Lower lobe of right lung (tissue), 2 donors: ENCODE data around the gene BMAL1. TPM values are rescaled to one million over a fixed set of nuclear protein-coding genes. Genes with fewer than 3 reads are reported as not detected.

ENCODE experiments used
- ATAC-seq, 2 donors: fragments of 200-7000 bp; cut with Tn5 transposase; one replicate each; pipeline ENCODE4 v1.9.1; 2020 to 2022; ENCODE audit warnings: mild to moderate bottlenecking in 2 of 2, moderate library complexity in 2 of 2
- DNase-seq: peaks from one replicate; pipeline ENCODE4 v3.0.0-alpha.2; 2020
- H3K27ac ChIP-seq: fragments of 200-600 bp; one replicate; pipeline ENCODE4 v1.8.0; 2022
- H3K27me3 ChIP-seq: fragments of 200-600 bp; one replicate; pipeline ENCODE4 v1.8.0; 2022; ENCODE audit warnings: low read depth
- H3K36me3 ChIP-seq: fragments of 200-600 bp; one replicate; pipeline ENCODE4 v1.8.0; 2022; ENCODE audit warnings: mild to moderate bottlenecking
- H3K4me1 ChIP-seq: fragments of 200-600 bp; one replicate; pipeline ENCODE4 v1.8.0; 2022
- H3K4me3 ChIP-seq: fragments of 200-600 bp; one replicate; pipeline ENCODE4 v1.8.0; 2022; ENCODE audit warnings: mild to moderate bottlenecking
- H3K9me3 ChIP-seq: fragments of 200-600 bp; one replicate; pipeline ENCODE4 v1.8.0; 2022
- intact Hi-C: fragments of 100-400 bp; cut with DNase I; formaldehyde crosslinking; loops from one replicate; pipeline ENCODE4 v1.11.0; 2022
- total RNA-seq: library from RNA; stranded (reverse); fragmentation: NEBNext Ultra II Directional; extraction: Animal tissue kit (Norgen Biotek cat#: 25700); gene quantifications from one replicate; pipeline ENCODE4 v1.2.1, GENCODE V29; 2021
- TF ChIP-seq, protein P1 (sequence below): fragments of 200-600 bp; IDR thresholded peaks from one replicate; pipeline ENCODE4 v1.8.0; 2022; ENCODE audit warnings: antibody characterized with exemption, mild to moderate bottlenecking
- donor health status: DM: no; HTN: yes; CAD: no; lungs with severe emphysema.

BMAL1 gene
- total RNA-seq, 1 donor from 2014 or later: 25.2 TPM

DNA sequence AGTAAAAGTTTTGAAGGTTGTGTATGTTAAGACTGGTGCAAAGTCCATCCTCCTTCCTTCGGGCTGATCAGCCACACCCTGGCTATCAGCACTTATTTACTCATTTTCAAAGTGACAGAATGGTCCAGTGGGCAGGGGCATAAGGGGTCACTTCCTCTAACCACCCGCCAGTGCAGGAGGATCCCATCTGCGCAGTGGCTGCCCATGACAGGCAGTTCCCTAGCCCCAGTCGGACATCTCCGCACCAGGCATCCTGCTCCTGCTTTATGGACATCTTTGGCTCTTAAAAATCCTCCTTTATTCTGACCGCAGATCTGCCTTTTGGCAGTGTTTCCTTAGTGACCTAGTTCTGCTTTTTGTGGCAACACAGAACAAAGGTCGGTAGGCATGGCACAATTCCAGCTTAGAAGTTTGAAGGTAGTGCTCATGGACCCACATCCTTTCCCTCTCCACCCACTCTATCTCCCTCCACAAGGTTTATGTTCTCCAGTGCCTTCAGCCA lies 55.9 kb downstream of the BMAL1 start:
- H3K27ac ChIP-seq: no peak overlapping the region
- no peaks in the 10 kb centered on the region for H3K36me3 ChIP-seq
- H3K4me1 ChIP-seq: peaks cover 75% of the 10 kb centered on the region
- ATAC-seq (no peak), DNase-seq (no peak)
- no peaks in the 10 kb centered on the region for H3K27me3 ChIP-seq
- no peaks in the 10 kb centered on the region for H3K9me3 ChIP-seq
- no peak overlapping the region for H3K4me3 ChIP-seq
- TF ChIP-seq, protein P1, sequence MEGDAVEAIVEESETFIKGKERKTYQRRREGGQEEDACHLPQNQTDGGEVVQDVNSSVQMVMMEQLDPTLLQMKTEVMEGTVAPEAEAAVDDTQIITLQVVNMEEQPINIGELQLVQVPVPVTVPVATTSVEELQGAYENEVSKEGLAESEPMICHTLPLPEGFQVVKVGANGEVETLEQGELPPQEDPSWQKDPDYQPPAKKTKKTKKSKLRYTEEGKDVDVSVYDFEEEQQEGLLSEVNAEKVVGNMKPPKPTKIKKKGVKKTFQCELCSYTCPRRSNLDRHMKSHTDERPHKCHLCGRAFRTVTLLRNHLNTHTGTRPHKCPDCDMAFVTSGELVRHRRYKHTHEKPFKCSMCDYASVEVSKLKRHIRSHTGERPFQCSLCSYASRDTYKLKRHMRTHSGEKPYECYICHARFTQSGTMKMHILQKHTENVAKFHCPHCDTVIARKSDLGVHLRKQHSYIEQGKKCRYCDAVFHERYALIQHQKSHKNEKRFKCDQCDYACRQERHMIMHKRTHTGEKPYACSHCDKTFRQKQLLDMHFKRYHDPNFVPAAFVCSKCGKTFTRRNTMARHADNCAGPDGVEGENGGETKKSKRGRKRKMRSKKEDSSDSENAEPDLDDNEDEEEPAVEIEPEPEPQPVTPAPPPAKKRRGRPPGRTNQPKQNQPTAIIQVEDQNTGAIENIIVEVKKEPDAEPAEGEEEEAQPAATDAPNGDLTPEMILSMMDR: no peak
- intact Hi-C loops: no loop called here

DNA sequence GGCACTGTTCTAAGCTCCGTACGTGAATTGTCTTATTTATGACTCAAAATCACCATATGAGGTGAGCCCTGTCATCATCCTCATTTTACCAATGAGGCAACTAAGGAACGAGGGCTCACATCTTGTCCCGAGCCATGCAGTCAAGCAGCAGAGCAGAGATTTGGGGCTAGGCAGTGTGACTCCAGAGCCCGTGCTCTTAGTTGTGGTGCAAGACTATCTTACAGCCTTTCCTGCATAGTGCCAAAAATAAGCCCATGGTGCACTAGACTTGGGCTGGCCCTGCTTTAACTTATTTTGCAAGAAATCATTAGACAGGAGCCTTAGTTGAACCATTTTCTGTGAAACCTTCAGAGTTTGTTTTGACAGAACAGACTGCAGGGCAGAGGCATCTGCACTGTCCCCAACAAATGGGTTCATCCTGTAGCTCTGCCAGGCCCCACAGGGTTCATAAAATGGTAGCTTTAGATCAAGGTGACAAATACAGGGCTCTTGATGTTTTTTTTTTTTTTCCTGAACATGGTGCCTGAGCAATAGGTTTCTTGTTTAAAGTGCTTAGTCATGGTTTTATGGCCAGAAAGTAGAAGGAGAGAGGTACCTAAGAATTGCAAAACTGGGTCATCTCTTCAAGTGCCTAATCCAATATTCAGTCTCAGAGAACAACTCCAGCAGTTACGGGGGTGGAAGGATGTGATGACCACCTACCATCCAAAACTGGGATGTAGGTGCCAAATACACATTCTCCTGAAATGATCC lies 56.6 kb downstream of the BMAL1 start:
- ATAC-seq (no peak), DNase-seq (no peak)
- TF ChIP-seq, protein P1: no peak
- Histone ChIP-seq H3K27ac (no peak overlapping the region), H3K27me3 (no peaks in the 10 kb centered on the region), H3K4me1 (peaks cover 78% of the 10 kb centered on the region), H3K36me3 (no peaks in the 10 kb centered on the region), H3K4me3 (no peak overlapping the region), H3K9me3 (no peaks in the 10 kb centered on the region)
- intact Hi-C loops: no loop called here

DNA sequence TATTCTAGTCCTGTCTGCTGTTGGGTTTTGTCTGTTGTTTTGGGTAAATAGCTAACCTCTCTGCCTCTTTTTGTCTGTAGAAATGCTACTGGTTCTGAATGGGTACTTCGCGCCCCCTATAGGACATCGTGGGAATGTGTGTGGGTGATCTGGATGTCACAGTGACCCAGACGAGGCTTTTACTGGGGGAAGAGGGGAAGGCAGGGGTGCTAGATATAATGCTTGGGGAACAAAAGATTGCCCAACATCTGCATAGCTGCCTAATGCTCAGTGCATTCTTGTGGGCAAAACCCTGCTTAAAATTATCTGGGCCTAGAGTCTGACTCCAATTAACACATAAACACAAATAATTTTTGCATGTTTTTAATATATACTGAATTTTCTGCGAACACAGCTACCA lies 57.7 kb downstream of the BMAL1 start:
- intact Hi-C loops: no loop called here
- peak; percentile 62 to 72 for ATAC-seq

DNA sequence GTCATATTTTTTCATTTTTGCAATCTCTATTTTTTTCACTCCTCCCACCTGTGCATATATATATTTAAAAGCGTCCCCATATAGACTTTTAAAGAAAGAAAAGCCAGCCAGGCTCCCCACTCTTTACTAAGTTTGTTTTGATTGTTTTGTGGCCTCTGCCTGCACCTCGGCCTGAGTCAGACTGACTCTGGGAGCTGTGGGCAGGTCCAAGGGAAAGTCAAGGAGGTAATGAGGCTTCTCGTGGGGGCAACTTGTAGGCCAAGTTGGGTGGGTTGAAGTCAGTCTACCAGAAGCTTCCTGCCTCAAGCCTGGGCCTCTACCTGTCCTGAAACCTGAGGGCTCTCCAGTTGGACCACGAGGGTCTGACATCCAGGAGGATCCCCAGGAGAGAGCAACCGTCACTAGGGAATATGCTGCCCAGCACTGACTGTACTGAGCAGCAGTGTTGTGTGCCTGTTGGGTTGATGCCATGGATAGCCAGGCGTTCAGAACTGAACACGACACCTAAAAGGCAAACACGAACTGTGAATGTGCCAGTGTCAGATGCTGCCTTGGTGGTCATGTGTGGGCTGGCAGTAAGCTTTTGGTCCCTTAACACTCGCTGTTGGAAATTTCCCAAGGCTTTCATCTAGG lies 58.8 kb downstream of the BMAL1 start:
- intact Hi-C loops: no loop called here
- ATAC-seq (no peak), DNase-seq (no peak)
- Histone ChIP-seq H3K27ac (no peak overlapping the region), H3K4me3 (no peak overlapping the region), H3K27me3 (no peaks in the 10 kb centered on the region), H3K4me1 (peaks cover 68% of the 10 kb centered on the region), H3K36me3 (no peaks in the 10 kb centered on the region), H3K9me3 (no peaks in the 10 kb centered on the region)
- TF ChIP-seq, protein P1: no peak

More for the DNA sequence above, 57.7 kb downstream of the BMAL1 start:
- DNase-seq: peak; percentile 71
- TF ChIP-seq, protein P1: peak; percentile 80
- no peaks in the 10 kb centered on the region for H3K9me3 ChIP-seq
- no peaks in the 10 kb centered on the region for H3K36me3 ChIP-seq
- H3K27ac ChIP-seq: no peak overlapping the region
- H3K27me3 ChIP-seq: no peaks in the 10 kb centered on the region
- H3K4me1 ChIP-seq: peaks cover 78% of the 10 kb centered on the region
- H3K4me3 ChIP-seq: no peak overlapping the region

DNA sequence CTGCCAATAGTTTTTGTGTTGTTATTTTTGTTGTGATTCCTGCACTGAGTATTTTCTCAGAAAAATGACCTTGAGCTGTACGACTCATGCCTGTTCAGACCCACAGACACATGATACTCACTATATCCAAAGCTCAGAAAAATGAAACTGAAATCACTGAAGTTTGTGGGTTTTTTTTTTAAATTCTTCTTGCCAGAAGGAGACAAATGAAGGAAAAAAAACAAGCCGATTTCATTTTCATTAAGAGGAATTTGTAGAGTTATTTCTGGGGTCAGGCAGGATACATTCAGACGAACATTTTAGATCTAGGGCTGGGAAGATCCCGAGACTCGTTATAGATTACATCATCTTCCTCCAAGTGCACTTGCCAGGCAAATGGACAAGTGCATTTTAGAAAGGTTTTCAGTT lies 60.4 kb downstream of the BMAL1 start:
- Histone ChIP-seq H3K4me1 (peaks cover 51% of the 10 kb centered on the region), H3K9me3 (no peaks in the 10 kb centered on the region), H3K27ac (peak overlapping the region; percentile 63), H3K27me3 (no peaks in the 10 kb centered on the region), H3K4me3 (peak overlapping the region; percentile 22), H3K36me3 (no peaks in the 10 kb centered on the region)
- intact Hi-C loops: loop anchor here (2.0 kb wide), 1 partner anchor 129 kb away; no protein-coding TSS in a partner anchor
- TF ChIP-seq, protein P1: no peak
- DNase-seq (no peak), ATAC-seq (peak; percentile 7 to 55)
